HUES48 (cell line): ENCODE results near the gene LGALS7B.
"Not testable (repeated sequence)": the region's sequence is repeated elsewhere in the genome, so short reads cannot be mapped to it uniquely, and the experiment has no call there.

Source experiments
- H3K27ac ChIP-seq: one replicate; pipeline ENCODE4 v1.7.0; 2013; ENCODE audit warnings: low read depth, low read length, inconsistent platforms
- H3K27me3 ChIP-seq: 2 replicates; pipeline ENCODE4 v1.6.1; 2013; ENCODE audit warnings: mild to moderate bottlenecking, low read length; ENCODE audit not compliant: control insufficient read depth, insufficient read depth
- H3K36me3 ChIP-seq: 2 replicates; pipeline ENCODE4 v1.6.1; 2013; ENCODE audit warnings: low read length; ENCODE audit not compliant: control insufficient read depth, insufficient read depth
- H3K4me1 ChIP-seq: 2 replicates; pipeline ENCODE4 v1.6.1; 2013; ENCODE audit warnings: mild to moderate bottlenecking, low read length; ENCODE audit not compliant: control insufficient read depth, insufficient read depth
- H3K4me3 ChIP-seq: 2 replicates; pipeline ENCODE4 v1.5.1; 2013; ENCODE audit warnings: mild to moderate bottlenecking, low read depth, low read length
- H3K9ac ChIP-seq: 2 replicates; pipeline ENCODE4 v1.6.1; 2013; ENCODE audit warnings: mild to moderate bottlenecking, low read depth, low read length, moderate library complexity
- H3K9me3 ChIP-seq: 2 replicates; pipeline ENCODE4 v1.6.1; 2013; ENCODE audit warnings: low read length; ENCODE audit not compliant: control insufficient read depth, insufficient read depth

The LGALS7B gene

DNA sequence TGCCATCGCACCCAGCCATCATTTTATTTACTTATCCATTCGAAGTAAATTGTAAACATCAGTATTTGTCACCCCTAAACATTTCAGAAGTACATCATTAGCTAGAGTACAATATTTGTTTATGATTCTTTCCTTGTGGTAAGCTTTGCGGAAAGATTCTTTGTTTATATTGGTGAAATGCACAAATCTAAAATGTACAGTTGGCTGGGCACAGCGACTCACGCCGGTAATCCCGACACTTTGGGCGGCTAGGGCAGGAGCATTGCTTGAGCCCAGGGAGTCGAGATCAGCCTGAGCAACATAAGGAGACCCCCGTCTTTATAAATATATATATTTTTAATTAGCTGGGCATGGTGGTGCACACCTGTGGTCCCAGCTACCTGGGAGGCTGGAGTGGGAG lies 10.1 kb downstream of the LGALS7B start:
- no peak overlapping the region for H3K27ac ChIP-seq
- no peak overlapping the region for H3K9ac ChIP-seq
- no peak overlapping the region for H3K4me3 ChIP-seq
- peaks cover 7% of the 10 kb centered on the region; the same call in 1 of the 2 replicates for H3K9me3 ChIP-seq
- no peaks in the 10 kb centered on the region for H3K4me1 ChIP-seq
- no peaks in the 10 kb centered on the region for H3K36me3 ChIP-seq
- no peaks in the 10 kb centered on the region for H3K27me3 ChIP-seq

DNA sequence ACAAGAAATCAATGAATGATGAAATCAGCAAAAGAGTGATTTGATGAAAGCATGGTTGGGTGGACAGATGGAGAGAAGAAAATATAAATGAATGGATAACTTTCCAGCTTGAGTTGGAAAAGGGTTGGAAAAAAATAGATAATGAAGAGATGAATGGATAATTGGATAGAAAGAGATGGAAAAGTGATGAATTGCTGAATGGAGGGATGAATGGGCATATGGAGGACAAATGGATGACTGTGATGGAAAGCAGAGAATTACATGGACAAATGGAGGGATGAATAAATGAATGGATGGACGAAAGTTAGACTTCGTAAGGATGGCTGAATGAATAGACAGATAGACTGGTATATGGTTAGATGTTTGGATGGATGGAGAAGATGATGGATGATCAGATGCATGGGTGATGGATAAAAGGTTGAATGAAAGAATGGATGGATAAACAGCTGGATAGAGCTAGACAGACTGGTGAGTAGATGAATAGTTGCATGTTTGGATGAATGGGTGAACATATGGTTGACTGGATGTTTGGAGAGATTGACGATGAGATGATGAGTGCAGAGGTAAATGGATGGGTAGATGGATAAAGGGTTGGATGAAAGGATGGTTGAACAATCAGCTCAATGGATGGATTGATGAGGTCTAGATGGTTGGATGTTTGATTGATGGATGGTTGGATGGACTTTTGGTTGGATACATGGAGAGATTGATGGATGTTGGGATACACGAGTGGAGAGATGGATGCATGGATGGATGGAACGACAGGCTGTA lies 11.8 kb downstream of the LGALS7B start:
- no peaks in the 10 kb centered on the region for H3K4me1 ChIP-seq
- no peak overlapping the region for H3K27ac ChIP-seq
- no peaks in the 10 kb centered on the region for H3K27me3 ChIP-seq
- no peaks in the 10 kb centered on the region for H3K36me3 ChIP-seq
- no peak overlapping the region for H3K9ac ChIP-seq
- H3K9me3 ChIP-seq: peaks cover 7% of the 10 kb centered on the region; the same call in 1 of the 2 replicates
- H3K4me3 ChIP-seq: no peak overlapping the region

DNA sequence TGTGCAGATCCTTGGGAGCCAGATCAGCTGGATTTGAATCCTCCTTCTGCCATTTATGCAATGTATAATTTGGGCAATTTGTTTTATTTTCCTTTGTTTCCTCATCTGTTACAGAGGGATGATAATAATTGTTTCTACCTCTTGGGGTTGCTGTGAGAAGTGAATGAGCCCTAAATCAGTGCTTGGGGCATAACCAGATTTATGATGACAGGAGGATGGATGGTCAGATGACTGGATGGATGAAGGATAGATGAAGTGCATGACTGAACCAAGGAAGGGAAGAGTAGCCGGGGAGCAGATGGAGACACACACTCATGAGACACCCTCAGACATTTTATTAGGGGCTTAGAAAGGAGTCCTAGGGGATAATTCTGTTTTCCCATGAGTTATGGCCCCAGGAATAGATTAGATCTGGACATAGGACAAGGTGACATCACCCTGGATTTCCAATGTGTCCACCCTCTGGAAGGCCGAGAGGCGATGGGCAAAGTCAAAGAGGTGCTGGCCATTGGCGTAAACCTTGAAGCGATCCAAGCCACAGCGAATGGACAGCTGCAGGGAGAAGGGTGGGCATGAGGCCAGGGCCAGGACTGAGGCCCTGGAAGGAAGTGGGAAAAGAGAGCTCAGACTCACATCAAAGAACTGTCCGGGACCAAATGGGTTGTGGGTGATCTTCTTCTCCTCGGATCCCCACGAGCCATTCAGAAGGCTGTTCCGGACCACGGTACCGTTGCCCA lies 12.5 kb downstream of the LGALS7B start:
- Histone ChIP-seq H3K4me3 (no peak overlapping the region), H3K9me3 (peaks cover 7% of the 10 kb centered on the region; the same call in 1 of the 2 replicates), H3K9ac (no peak overlapping the region), H3K4me1 (no peaks in the 10 kb centered on the region), H3K36me3 (no peaks in the 10 kb centered on the region), H3K27ac (no peak overlapping the region), H3K27me3 (no peaks in the 10 kb centered on the region)

DNA sequence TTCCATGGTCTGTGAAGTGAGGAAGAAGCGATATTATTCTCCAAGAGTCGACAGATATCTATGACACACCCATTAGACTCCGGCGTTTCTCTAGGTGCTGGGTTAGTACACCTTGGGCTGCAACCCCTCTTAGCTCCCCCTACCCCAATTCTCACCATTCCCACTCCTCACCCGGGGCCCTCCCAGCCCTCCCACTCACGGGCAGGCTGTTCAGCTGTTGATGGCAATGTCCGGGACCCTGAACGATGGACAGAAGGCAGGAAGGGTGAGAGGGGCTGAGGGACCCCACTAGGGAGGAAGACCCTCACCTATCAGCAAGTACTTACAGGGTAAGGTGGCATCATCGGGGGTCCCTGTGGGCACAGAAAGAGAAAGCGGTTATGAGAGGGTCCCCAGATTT lies 14.5 kb downstream of the LGALS7B start:
- H3K27me3 ChIP-seq: no peaks in the 10 kb centered on the region
- H3K27ac ChIP-seq: no peak overlapping the region
- H3K9ac ChIP-seq: no peak overlapping the region
- no peaks in the 10 kb centered on the region for H3K36me3 ChIP-seq
- H3K9me3 ChIP-seq: peaks cover 7% of the 10 kb centered on the region; the same call in 1 of the 2 replicates
- no peaks in the 10 kb centered on the region for H3K4me1 ChIP-seq
- H3K4me3 ChIP-seq: no peak overlapping the region

DNA sequence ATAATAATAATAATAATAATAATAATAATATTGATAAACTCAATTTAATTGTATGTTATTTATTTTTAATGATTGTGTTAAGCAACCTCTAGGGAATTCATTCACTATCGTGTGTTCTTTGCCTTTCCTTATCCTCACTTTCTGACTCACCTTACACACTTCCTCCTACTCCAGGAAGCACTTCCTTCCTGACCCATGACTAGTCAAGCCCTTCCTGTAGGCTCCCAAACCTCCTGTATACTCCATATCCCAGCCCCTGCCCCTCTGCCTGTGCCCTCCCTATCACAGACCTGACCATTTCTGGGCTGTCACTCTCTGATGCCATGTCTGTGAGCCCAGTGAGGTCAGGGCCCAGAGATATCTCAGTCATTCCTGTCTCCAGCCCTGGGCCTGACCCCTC lies 16.2 kb downstream of the LGALS7B start:
- H3K4me3 ChIP-seq: no peak overlapping the region
- H3K36me3 ChIP-seq: no peaks in the 10 kb centered on the region
- no peak overlapping the region for H3K9ac ChIP-seq
- H3K4me1 ChIP-seq: no peaks in the 10 kb centered on the region
- H3K9me3 ChIP-seq: no peaks in the 10 kb centered on the region
- no peaks in the 10 kb centered on the region for H3K27me3 ChIP-seq
- no peak overlapping the region for H3K27ac ChIP-seq

DNA sequence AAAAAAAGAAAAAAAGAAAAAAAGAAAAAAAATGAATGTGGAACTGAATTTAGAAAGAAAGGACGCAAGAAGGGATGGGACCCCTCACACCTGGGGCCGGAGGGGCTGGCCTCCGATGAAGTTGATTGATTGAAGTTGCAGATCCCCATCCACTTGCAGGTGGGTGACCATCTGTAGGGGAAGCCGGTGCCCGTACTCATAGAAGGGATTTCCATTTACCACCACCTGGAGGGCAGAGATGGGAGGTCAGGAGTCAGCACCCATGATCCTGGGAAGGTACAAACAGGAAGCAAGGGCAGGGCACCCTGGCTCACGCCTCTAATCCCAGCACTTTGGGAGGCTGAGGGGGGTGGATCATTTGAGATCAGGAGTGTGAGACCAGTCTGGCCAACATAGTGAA lies 17.4 kb downstream of the LGALS7B start:
- Histone ChIP-seq H3K27ac (no peak overlapping the region), H3K4me3 (no peak overlapping the region), H3K9me3 (no peaks in the 10 kb centered on the region), H3K4me1 (no peaks in the 10 kb centered on the region), H3K27me3 (no peaks in the 10 kb centered on the region), H3K9ac (no peak overlapping the region), H3K36me3 (no peaks in the 10 kb centered on the region)

DNA sequence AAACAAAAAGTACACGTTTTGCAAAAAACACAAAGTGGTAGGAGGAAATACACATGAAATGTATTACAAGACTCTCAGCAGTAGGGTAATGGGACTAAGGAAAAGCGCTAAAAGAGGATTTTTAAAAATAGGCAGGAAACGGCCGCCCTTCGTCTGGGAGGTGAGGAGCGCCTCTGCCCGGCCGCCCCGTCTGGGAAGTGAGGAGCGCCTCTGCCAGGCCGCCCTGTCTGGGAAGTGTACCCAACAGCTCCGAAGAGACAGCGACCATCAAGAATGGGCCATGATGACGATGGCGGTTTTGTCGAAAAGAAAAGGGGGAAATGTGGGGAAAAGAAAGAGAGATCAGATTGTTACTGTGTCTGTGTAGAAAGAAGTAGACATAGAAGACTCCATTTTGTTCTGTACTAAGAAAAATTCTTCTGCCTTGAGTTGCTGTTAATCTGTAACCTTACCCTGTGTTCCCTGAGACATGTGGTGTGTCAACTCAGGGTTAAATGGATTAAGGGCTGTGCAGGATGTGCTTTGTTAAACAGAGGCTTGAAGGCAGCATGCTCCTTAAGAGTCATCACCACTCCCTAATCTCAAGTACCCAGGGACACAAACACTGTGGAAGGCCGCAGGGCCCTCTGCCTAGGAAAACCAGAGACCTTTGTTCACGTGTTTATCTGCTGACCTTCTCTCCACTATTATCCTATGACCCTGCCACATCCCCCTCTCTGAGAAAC lies 18.5 kb downstream of the LGALS7B start:
- H3K4me3 ChIP-seq, H3K9me3 ChIP-seq, H3K27me3 ChIP-seq, H3K4me1 ChIP-seq, H3K36me3 ChIP-seq, H3K27ac ChIP-seq, H3K9ac ChIP-seq: not testable (repeated sequence)

DNA sequence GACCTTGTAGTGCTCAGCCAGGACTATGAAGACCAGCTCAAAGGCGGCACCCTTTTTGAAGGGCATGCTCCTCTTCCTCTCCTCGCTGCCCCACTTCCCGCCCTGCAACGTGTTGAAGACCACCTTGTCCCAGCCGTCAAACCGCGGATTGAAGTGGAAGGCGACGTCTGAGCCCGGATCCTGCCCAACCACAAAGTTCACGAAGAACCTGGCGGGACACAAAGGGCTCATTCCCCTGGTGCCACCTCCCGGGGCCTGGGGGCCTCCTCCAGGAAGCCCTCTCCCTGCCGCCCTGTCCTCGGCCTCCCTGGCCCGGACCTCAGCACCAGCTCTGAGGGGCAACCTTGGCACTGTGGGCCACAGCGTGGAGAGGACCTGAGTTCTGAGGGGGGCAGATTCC lies 19.7 kb downstream of the LGALS7B start:
- no peak overlapping the region for H3K9ac ChIP-seq
- no peaks in the 10 kb centered on the region for H3K9me3 ChIP-seq
- H3K27me3 ChIP-seq: no peaks in the 10 kb centered on the region
- H3K4me3 ChIP-seq: no peak overlapping the region
- H3K36me3 ChIP-seq: no peaks in the 10 kb centered on the region
- no peak overlapping the region for H3K27ac ChIP-seq
- H3K4me1 ChIP-seq: no peaks in the 10 kb centered on the region

DNA sequence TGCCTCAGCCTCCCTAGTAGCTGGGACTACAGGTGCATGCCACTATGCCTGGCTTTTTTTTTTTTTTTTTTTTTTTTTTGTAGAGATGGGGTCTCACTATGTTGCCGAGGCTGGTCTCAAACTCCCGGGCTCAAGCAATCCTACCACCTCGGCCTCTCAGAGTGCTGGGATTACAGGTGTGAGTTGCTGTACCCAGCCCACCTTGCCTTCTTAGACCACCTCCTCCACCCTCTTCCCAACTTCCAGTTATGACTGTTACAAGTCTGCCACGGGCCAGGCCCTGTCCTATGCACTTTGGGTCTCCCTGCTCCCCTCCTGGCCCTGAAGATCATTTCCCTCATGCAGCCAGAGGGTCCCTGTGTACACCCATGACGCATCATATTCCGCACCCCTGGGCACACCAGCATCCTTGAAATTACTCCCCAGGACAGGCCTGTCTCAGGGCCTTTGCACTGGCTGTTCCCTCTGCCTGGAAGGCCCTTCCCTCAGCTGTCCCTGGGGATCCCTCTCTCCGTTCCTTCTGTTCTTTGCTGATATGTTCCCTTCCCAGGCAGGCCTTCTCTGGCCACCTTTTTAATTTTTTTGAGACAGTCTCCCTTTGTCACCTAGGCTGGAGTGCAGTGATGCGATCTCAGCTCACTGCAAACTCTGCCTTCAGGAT lies 20.7 kb downstream of the LGALS7B start:
- Histone ChIP-seq H3K9me3 (no peaks in the 10 kb centered on the region), H3K4me3 (no peak overlapping the region), H3K4me1 (no peaks in the 10 kb centered on the region), H3K27me3 (no peaks in the 10 kb centered on the region), H3K9ac (no peak overlapping the region), H3K27ac (no peak overlapping the region), H3K36me3 (no peaks in the 10 kb centered on the region)

DNA sequence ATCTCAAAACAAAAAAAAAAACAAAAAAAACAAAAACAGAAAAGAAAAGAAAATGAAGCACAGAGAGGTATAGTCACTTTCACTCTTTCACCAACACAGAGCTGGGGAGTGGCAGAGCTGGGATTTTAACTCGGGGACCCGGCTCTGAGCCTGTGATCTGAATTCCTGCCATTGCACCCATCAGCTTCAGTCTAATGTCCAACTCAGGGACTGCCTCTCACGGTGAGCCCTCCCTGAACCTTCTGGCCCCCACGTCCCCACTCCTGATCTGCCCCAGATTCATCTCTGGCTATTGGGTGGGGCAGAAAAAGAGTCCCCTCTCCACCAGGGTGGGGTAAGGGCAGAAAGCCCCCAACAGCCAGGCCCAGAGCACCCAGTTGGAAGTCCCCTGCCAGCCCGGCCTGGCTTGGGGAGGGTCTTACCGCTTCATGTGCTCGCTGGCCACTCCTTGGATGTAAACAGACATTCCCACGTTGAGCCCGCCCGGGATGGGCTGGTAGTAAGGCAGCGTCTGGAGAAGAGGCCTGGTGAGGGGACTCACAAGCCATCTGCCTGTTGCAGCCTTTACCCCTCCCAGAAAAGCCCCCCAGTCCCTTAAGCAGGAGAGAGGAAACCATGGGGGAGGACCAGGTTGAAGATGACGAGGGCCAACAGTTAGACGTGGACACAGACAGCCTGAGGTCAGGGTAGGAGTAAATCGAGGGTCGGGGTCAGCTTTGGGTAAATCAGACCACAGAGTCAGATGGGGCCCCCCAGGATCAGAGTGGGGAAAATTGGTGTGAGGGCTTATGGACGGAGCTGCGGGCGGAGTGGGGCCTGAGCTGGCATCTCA lies 23.2 kb downstream of the LGALS7B start:
- no peak overlapping the region for H3K9ac ChIP-seq
- H3K27me3 ChIP-seq: no peaks in the 10 kb centered on the region
- H3K27ac ChIP-seq: no peak overlapping the region

More for the DNA sequence above, 23.2 kb downstream of the LGALS7B start:
- H3K36me3 ChIP-seq: peaks cover 24% of the 10 kb centered on the region
- no peaks in the 10 kb centered on the region for H3K9me3 ChIP-seq
- H3K4me3 ChIP-seq: no peak overlapping the region
- H3K4me1 ChIP-seq: no peaks in the 10 kb centered on the region
